ENCODE results near the gene TMED5. TPM values are rescaled to one million over a fixed set of nuclear protein-coding genes. Genes with fewer than 3 reads are reported as not detected.

The TMED5 gene
- polyA plus RNA-seq, 1 donor from 2014 or later = 22.3 TPM

DNA sequence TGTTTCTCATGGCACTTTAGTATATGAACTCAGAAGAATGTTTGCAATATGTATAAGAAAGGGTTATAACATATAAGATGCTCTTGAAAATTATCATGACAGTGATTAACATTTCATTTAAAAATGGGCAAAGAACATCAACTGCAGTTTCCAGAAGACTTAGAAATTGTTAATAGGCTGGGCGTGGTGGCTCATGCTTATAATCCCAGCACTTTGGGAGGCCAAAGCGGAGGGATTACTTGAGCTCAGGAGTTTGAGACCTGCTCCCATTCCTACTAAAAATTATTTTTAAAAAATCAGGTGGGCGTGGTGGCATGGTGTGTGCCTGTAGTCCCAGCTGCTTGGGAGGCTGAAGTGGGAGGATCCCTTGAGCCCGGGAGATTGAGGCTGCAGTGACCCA lies 78.1 kb downstream of the TMED5 start:
- TF ChIP-seq EP300 (conservative IDR thresholded peaks at IDR 0.05; ENCODE audit: poor library complexity, severe bottlenecking) = no peak
- no peak for TF ChIP-seq POLR2AphosphoS5 (IDR thresholded peaks at IDR 0.05)
- TF ChIP-seq RAD21 (conservative IDR thresholded peaks at IDR 0.05) = no peak
- no peak for TF ChIP-seq TAF1 (IDR thresholded peaks at IDR 0.05; ENCODE audit: low read depth)
- TF ChIP-seq REST (IDR thresholded peaks at IDR 0.05; ENCODE audit: borderline replicate concordance) = no peak
- no peak for TF ChIP-seq EZH2 (IDR thresholded peaks at IDR 0.05; ENCODE audit: borderline replicate concordance, insufficient read depth, low read length, poor library complexity, severe bottlenecking)
- no peak for TF ChIP-seq CTCF (IDR thresholded peaks at IDR 0.05; ENCODE audit: poor library complexity, severe bottlenecking)
- no peak for TF ChIP-seq MXI1 (conservative IDR thresholded peaks at IDR 0.05; ENCODE audit: poor library complexity, severe bottlenecking)
- TF ChIP-seq SMC3 (conservative IDR thresholded peaks at IDR 0.05; ENCODE audit: poor library complexity) = no peak
- Histone ChIP-seq H3K79me2 (replicated peaks; ENCODE audit: insufficient read depth, low read length) (peaks cover 92% of the 10 kb centered on the region), H3K9ac (ENCODE audit: low read length) (no peak overlapping the region), H3K27me3 (ENCODE audit: insufficient read depth, low read depth, low read length) (no peaks in the 10 kb centered on the region), H3K27ac (ENCODE audit: low read length) (no peak overlapping the region), H3K9me3 (ENCODE audit: low read length) (no peaks in the 10 kb centered on the region), H3K4me2 (ENCODE audit: low read length) (no peak overlapping the region), H3K36me3 (ENCODE audit: insufficient read depth, low read length) (no peaks in the 10 kb centered on the region), H2AFZ (ENCODE audit: low read depth, low read length) (no peak overlapping the region), H3K9me2 (ENCODE audit: insufficient read depth, low read length) (no peaks in the 10 kb centered on the region), H3K4me3 (ENCODE audit: low read length) (no peak overlapping the region), H3F3A (ENCODE audit: insufficient read depth, low read length, poor library complexity, severe bottlenecking) (no peaks in the 10 kb centered on the region), H4K20me1 (ENCODE audit: insufficient read depth) (peaks cover 17% of the 10 kb centered on the region)

Small RNA genes lying within 50 kb of the gene (small RNA-seq; reads per million reads assigned to genes)
- gene AC126124.1 = 0 reads per million in 3 experiments

Other genes starting within 250 kb of the TMED5 start
- 8.4 and 10.0 TPM in 2 replicates for gene DIPK1A, start 219.0 kb downstream of the TMED5 start, polyA plus RNA-seq
- gene MTF2, start 101.1 kb downstream of the TMED5 start, polyA plus RNA-seq = 122 and 124 TPM in 2 replicates
- gene CCDC18, start 311 bp upstream of the TMED5 start, polyA plus RNA-seq = 4.9 and 5.7 TPM in 2 replicates
- gene DR1, start 165.5 kb upstream of the TMED5 start, polyA plus RNA-seq = 46.7 and 57.2 TPM in 2 replicates